DOHH2 (cell line): ENCODE results near the gene LNP1.

Experiments used
- H3F3A ChIP-seq: fragments of 200-600 bp; sonication (generic), shearing (Covaris generic); 2 replicates; pipeline ENCODE4 v1.6.0; 2016; ENCODE audit warnings: antibody characterized with exemption, mild to moderate bottlenecking; ENCODE audit not compliant: control insufficient read depth, insufficient read depth
- H3K27ac ChIP-seq: fragments of 200-600 bp; sonication (generic); 2 replicates; pipeline ENCODE4 v1.5.1; 2014; ENCODE audit warnings: low read depth, mild to moderate bottlenecking, low read length, moderate library complexity
- H3K27me3 ChIP-seq: fragments of 200-600 bp; sonication (generic); 2 replicates; pipeline ENCODE4 v1.6.1; 2014; ENCODE audit warnings: mild to moderate bottlenecking, low read length, mixed read lengths; ENCODE audit not compliant: control insufficient read depth
- H3K36me3 ChIP-seq: fragments of 200-600 bp; sonication (generic); 2 replicates; pipeline ENCODE4 v1.6.1; 2014; ENCODE audit warnings: mild to moderate bottlenecking, low read length, moderate library complexity, mixed read lengths; ENCODE audit not compliant: control insufficient read depth
- H3K4me1 ChIP-seq: fragments of 200-600 bp; sonication (generic); 2 replicates; pipeline ENCODE4 v1.6.1; 2014; ENCODE audit warnings: mild to moderate bottlenecking, low read length, mixed read lengths; ENCODE audit not compliant: control insufficient read depth
- H3K4me2 ChIP-seq: fragments of 200-600 bp; sonication (generic); 2 replicates; pipeline ENCODE4 v1.6.0; 2014; ENCODE audit warnings: mild to moderate bottlenecking, low read length, moderate library complexity
- H3K4me3 ChIP-seq: fragments of 200-600 bp; sonication (generic); 2 replicates; pipeline ENCODE4 v1.5.1; 2014; ENCODE audit warnings: mild to moderate bottlenecking, low read length, mixed read lengths
- H3K79me2 ChIP-seq: fragments of 200-600 bp; sonication (generic); 2 replicates; pipeline ENCODE4 v1.6.1; 2014; ENCODE audit warnings: mild to moderate bottlenecking, low read length, mixed read lengths; ENCODE audit not compliant: control insufficient read depth
- H3K9me2 ChIP-seq: fragments of 200-600 bp; sonication (generic); replicated peaks from 2 replicates; pipeline ENCODE4 v1.6.1; 2014; ENCODE audit warnings: mild to moderate bottlenecking, low read length, mixed read lengths; ENCODE audit not compliant: control insufficient read depth
- H3K9me3 ChIP-seq: fragments of 200-600 bp; sonication (generic); 2 replicates; pipeline ENCODE4 v1.6.1; 2014; ENCODE audit warnings: antibody characterized with exemption, low read length, mixed read lengths; ENCODE audit not compliant: control insufficient read depth, insufficient read depth
- H4K20me1 ChIP-seq: fragments of 200-600 bp; sonication (generic); 2 replicates; pipeline ENCODE4 v1.6.0; 2014; ENCODE audit warnings: low read depth, mild to moderate bottlenecking, antibody characterized with exemption, low read length, moderate library complexity; ENCODE audit not compliant: control insufficient read depth, insufficient read depth
- CTCF ChIP-seq: fragments of 200-600 bp; sonication (generic); IDR thresholded peaks from one replicate; pipeline ENCODE4 v1.5.1; 2014; ENCODE audit warnings: antibody characterized with exemption, mild to moderate bottlenecking, low read depth, low read length; ENCODE audit not compliant: poor library complexity, severe bottlenecking
- EZH2phosphoT487 ChIP-seq: fragments of 200-600 bp; sonication (generic); IDR thresholded peaks from 2 replicates; pipeline ENCODE4 v1.6.1; 2017; ENCODE audit warnings: borderline replicate concordance, mild to moderate bottlenecking, antibody characterized with exemption, low read length, moderate library complexity, mixed read lengths

Gene LNP1

DNA sequence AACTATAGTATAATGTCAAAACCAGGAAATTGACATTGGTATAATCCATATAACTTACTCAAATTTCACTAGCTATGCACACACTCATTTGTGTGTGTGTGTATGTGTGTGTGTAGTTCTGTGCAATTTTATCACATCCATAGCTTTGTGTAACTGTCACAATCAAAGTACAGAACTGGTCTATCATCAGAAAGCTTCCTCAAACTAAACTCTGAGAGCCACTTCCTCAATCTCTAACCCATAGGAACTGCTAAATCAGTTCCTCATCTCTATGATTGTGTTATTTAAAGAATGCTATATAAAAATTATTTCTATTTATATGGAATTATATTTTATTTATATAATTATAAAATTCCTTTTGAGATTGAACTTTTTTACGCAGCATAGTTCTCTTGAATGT is 18.1 kb downstream of the LNP1 start:
- Histone ChIP-seq H3K27ac (no peak overlapping the region), H3F3A (no peaks in the 10 kb centered on the region), H3K4me2 (peak overlapping the region; percentile 16; the same call in 1 of the 2 replicates), H3K4me3 (no peak overlapping the region), H3K36me3 (no peaks in the 10 kb centered on the region), H3K9me2 (no peaks in the 10 kb centered on the region), H3K9me3 (no peaks in the 10 kb centered on the region), H3K79me2 (no peaks in the 10 kb centered on the region), H3K4me1 (peaks cover 11% of the 10 kb centered on the region), H3K27me3 (no peaks in the 10 kb centered on the region), H4K20me1 (no peaks in the 10 kb centered on the region)
- TF ChIP-seq CTCF (no peak), EZH2phosphoT487 (no peak)

- no peaks in the 10 kb centered on the region for H3K9me3 ChIP-seq
- TF ChIP-seq CTCF = no peak
- TF ChIP-seq EZH2phosphoT487 = no peak
Measured at GRCh38 chr3:100420885-100421284, 19.5 kb downstream of the LNP1 start.

GRCh38 chr3:100423611-100424010 is 22.3 kb downstream of the LNP1 start:
- Histone ChIP-seq H3K9me2 (no peaks in the 10 kb centered on the region), H3K27ac (no peak overlapping the region), H3K4me2 (no peak overlapping the region), H4K20me1 (no peaks in the 10 kb centered on the region), H3K36me3 (no peaks in the 10 kb centered on the region), H3K79me2 (no peaks in the 10 kb centered on the region), H3K9me3 (no peaks in the 10 kb centered on the region), H3K4me3 (no peak overlapping the region), H3F3A (no peaks in the 10 kb centered on the region), H3K4me1 (peaks cover 11% of the 10 kb centered on the region), H3K27me3 (no peaks in the 10 kb centered on the region)
- TF ChIP-seq CTCF (no peak), EZH2phosphoT487 (no peak)

More at GRCh38 chr3:100420885-100421284, 19.5 kb downstream of the LNP1 start:
- no peaks in the 10 kb centered on the region for H3K27me3 ChIP-seq
- H3K79me2 ChIP-seq = no peaks in the 10 kb centered on the region
- no peak overlapping the region for H3K4me3 ChIP-seq
- H3K9me2 ChIP-seq = no peaks in the 10 kb centered on the region
- H3F3A ChIP-seq = no peaks in the 10 kb centered on the region
- H3K4me2 ChIP-seq = no peak overlapping the region
- H3K27ac ChIP-seq = no peak overlapping the region
- peaks cover 11% of the 10 kb centered on the region for H3K4me1 ChIP-seq
- no peaks in the 10 kb centered on the region for H3K36me3 ChIP-seq
- no peaks in the 10 kb centered on the region for H4K20me1 ChIP-seq
